ENCODE data around the gene ARHGAP15.

The ARHGAP15 gene

DNA sequence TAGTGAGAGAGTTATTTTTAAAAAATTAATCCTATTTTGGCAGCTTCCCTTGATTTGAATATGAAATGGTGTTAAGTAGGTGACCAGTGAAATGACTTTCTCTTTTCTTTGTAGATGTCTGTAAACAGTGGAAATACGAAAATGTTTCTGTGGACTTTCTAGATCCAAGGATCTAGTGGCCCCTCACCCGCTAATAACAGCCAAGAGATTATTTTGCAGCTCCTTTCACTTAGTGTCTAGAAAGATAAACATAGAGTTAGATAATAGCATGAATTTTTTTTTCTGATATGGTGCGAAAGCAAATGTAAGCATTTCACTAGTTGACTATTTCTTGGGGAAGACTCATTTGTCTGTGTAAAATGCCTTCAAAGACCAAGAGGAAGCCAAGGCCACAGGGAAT lies 57.7 kb downstream of the ARHGAP15 start:
- Histone ChIP-seq H3K4me3 (ENCODE audit: low read depth, low read length) (no peak overlapping the region), H3K27ac (no peak overlapping the region), H3K36me3 (no peaks in the 10 kb centered on the region), H3K9me3 (ENCODE audit: severe bottlenecking) (no peaks in the 10 kb centered on the region), H3K27me3 (ENCODE audit: insufficient read depth, low read depth, severe bottlenecking) (no peaks in the 10 kb centered on the region)
- DNase-seq: no peak
- TF ChIP-seq, protein P1, sequence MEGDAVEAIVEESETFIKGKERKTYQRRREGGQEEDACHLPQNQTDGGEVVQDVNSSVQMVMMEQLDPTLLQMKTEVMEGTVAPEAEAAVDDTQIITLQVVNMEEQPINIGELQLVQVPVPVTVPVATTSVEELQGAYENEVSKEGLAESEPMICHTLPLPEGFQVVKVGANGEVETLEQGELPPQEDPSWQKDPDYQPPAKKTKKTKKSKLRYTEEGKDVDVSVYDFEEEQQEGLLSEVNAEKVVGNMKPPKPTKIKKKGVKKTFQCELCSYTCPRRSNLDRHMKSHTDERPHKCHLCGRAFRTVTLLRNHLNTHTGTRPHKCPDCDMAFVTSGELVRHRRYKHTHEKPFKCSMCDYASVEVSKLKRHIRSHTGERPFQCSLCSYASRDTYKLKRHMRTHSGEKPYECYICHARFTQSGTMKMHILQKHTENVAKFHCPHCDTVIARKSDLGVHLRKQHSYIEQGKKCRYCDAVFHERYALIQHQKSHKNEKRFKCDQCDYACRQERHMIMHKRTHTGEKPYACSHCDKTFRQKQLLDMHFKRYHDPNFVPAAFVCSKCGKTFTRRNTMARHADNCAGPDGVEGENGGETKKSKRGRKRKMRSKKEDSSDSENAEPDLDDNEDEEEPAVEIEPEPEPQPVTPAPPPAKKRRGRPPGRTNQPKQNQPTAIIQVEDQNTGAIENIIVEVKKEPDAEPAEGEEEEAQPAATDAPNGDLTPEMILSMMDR (IDR thresholded peaks at IDR 0.05; ENCODE audit: low read depth, low read length): no peak

DNA sequence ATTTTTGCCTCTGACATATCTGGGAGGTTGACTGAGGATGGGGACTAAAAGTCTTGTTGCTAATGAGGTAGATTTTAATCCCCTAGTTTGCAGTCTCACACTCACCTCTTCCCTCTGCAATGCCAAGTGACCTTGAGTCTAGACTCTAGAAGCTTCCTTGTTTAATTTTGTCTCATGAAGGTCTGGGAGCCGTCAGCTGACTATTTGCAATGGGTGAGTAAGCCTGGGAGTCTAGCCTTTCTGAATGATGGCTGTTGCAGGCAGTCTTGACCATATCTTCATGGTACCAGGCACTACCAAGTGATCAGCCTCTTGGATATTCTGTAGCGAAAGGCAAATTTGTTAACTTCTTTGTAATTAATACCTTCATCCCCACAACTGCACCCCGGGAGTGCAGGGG lies 61.2 kb downstream of the ARHGAP15 start:
- Histone ChIP-seq H3K9me3 (ENCODE audit: severe bottlenecking) (no peaks in the 10 kb centered on the region), H3K36me3 (no peaks in the 10 kb centered on the region), H3K27me3 (ENCODE audit: insufficient read depth, low read depth, severe bottlenecking) (no peaks in the 10 kb centered on the region), H3K27ac (no peak overlapping the region), H3K4me3 (ENCODE audit: low read depth, low read length) (no peak overlapping the region)
- DNase-seq: no peak
- TF ChIP-seq, protein P1 (IDR thresholded peaks at IDR 0.05; ENCODE audit: low read depth, low read length): no peak

DNA sequence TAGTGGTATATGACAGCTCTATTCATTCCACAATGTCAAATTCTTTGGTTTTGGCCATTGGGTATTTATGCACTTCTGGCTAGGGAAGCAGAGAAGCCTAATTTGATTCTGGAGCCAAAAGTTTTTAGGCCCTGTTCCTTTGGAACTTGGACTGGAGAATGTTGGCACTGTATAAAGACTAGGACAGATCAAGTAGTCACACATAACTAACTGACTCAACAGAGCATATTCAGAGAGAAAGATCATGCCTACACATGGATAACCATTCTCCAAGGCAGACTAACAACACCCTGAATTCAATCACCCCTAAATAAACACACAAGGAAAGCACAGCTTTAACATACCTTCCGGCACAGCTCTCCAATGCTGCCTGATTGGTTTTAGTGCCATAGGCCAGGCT lies 62.9 kb downstream of the ARHGAP15 start:
- DNase-seq: no peak
- H3K9me3 ChIP-seq (ENCODE audit: severe bottlenecking): no peaks in the 10 kb centered on the region
- H3K27ac ChIP-seq: no peak overlapping the region
- H3K27me3 ChIP-seq (ENCODE audit: insufficient read depth, low read depth, severe bottlenecking): no peaks in the 10 kb centered on the region
- TF ChIP-seq, protein P1 (IDR thresholded peaks at IDR 0.05; ENCODE audit: low read depth, low read length): no peak
- H3K4me3 ChIP-seq (ENCODE audit: low read depth, low read length): no peak overlapping the region
- H3K36me3 ChIP-seq: no peaks in the 10 kb centered on the region

DNA sequence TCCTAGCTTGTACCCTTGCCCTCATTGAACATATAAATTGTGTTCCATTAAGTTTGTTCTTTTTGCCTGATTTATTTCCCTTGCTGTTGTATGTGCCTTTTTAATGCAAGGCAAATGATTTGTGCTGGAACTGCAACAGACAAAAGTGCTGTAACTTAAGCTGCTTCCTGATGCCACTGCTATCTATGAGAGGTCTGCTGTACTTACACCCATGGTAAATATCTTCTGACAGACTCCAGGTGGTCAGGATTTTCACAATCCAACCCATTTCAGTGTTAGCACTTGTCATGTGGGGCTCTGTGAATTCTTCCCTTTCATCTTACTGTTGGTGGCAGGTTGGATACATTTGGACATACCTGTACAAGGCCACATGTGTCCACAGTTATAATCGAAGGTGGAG lies 63.5 kb downstream of the ARHGAP15 start:
- Histone ChIP-seq H3K36me3 (no peaks in the 10 kb centered on the region), H3K27me3 (ENCODE audit: insufficient read depth, low read depth, severe bottlenecking) (no peaks in the 10 kb centered on the region), H3K27ac (no peak overlapping the region), H3K9me3 (ENCODE audit: severe bottlenecking) (no peaks in the 10 kb centered on the region), H3K4me3 (ENCODE audit: low read depth, low read length) (no peak overlapping the region)
- DNase-seq: no peak
- TF ChIP-seq, protein P1 (IDR thresholded peaks at IDR 0.05; ENCODE audit: low read depth, low read length): no peak

DNA sequence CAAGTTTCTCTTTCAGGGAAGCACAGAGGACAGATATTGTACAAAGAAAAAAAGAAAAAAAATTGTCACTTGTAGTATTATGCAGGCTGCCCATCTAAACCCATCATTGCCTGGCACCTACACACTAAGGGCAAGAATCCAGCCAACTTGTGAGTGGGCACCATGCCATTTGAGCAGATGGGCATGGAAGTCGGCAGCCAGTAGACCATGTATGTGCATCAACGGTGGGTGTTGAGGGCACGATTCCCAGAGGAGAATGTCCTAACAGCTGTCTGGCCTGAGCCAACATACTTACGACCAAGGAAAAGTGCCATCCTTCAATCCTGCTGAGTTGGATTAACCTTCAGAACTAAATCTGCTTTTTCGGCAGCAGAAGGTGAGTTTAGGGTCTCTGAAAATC lies 63.9 kb downstream of the ARHGAP15 start:
- Histone ChIP-seq H3K27me3 (ENCODE audit: insufficient read depth, low read depth, severe bottlenecking) (no peaks in the 10 kb centered on the region), H3K9me3 (ENCODE audit: severe bottlenecking) (no peaks in the 10 kb centered on the region), H3K27ac (no peak overlapping the region), H3K4me3 (ENCODE audit: low read depth, low read length) (no peak overlapping the region), H3K36me3 (no peaks in the 10 kb centered on the region)
- DNase-seq: no peak
- TF ChIP-seq, protein P1 (IDR thresholded peaks at IDR 0.05; ENCODE audit: low read depth, low read length): no peak

- no peak overlapping the region for H3K27ac ChIP-seq
- no peak for DNase-seq
- TF ChIP-seq, protein P1 (IDR thresholded peaks at IDR 0.05; ENCODE audit: low read depth, low read length): no peak
- no peaks in the 10 kb centered on the region for H3K36me3 ChIP-seq
- H3K4me3 ChIP-seq (ENCODE audit: low read depth, low read length): no peak overlapping the region
- H3K27me3 ChIP-seq (ENCODE audit: insufficient read depth, low read depth, severe bottlenecking): no peaks in the 10 kb centered on the region
- no peaks in the 10 kb centered on the region for H3K9me3 ChIP-seq (ENCODE audit: severe bottlenecking)
Observed at GRCh38 chr2:143195511-143195910, 66.3 kb downstream of the ARHGAP15 start.
